K562 (cell line): Measurements from ENCODE around the gene HS3ST3A1. TPM values are rescaled to one million over a fixed set of nuclear protein-coding genes. Genes with fewer than 3 reads are reported as not detected.

Source experiments
- ATAC-seq: fragments of 200-7000 bp; cut with Tn5 transposase; 3 replicates; pipeline ENCODE4 v1.9.1; 2020; ENCODE audit warnings: moderate library complexity
- BruUV-seq: library from RNA; stranded (reverse); fragments of 400-500 nt; replicated peaks from 2 replicates; lab custom pipeline; 2021; lab: Mats Ljungman, UMichigan
- CTCF ChIA-PET: fragments of 300-600 bp; formaldehyde crosslinking; extraction: SDS; loops from one replicate; lab custom pipeline; 2021; ENCODE audit warnings: low intra/inter-chr PET ratio; lab: Yijun Ruan, JAX
- POLR2A ChIA-PET: fragments of 300-600, 350-650 bp; sonication (Branson Sonifier 250); formaldehyde crosslinking; extraction: SDS; loops from one replicate; lab custom pipeline; 2021; ENCODE audit warnings: antibody characterized with exemption, inconsistent platforms; lab: Yijun Ruan, JAX
- DNase-seq, 4 experiments: peaks; one replicate each; pipeline versions ENCODE4 v3.0.0 to v3.0.0-alpha.2; 2011 to 2018; ENCODE audit warnings: low spot score in 3 of 4, mixed read lengths in 3 of 4; ENCODE audit errors: extremely low read depth in 1 of 4
- FAIRE-seq: peaks from 2 replicates; lab custom pipeline; 2011; peaks lifted over from hg19 to GRCh38; lab: Jason Lieb, UNC
- H2AFZ ChIP-seq: 2 replicates; pipeline ENCODE4 v1.6.0; 2011; ENCODE audit warnings: low read depth, low read length, control low read depth, inconsistent platforms
- H3K27ac ChIP-seq: fragments of 200-600 bp; 3 replicates; pipeline ENCODE4 v1.8.0; 2011; ENCODE audit warnings: low read depth, mild to moderate bottlenecking, control low read depth, inconsistent platforms, low read length, moderate library complexity, mixed read lengths; ENCODE audit errors: extremely low read depth
- H3K27me3 ChIP-seq, 2 experiments: fragments of 300-600 bp in 1 of 2; 2 replicates in 1 of 2; 3 replicates in 1 of 2; pipeline versions ENCODE4 v1.6.0 to v1.8.0; 2011; ENCODE audit warnings: inconsistent platforms in 2 of 2, low read length in 2 of 2, mild to moderate bottlenecking in 1 of 2, mixed read lengths in 1 of 2, moderate library complexity in 1 of 2; ENCODE audit not compliant: control insufficient read depth in 2 of 2, insufficient read depth in 2 of 2
- H3K36me3 ChIP-seq: fragments of 300-600 bp; 3 replicates; pipeline ENCODE4 v1.8.0; 2011; ENCODE audit warnings: mild to moderate bottlenecking, low read length, inconsistent platforms; ENCODE audit not compliant: control insufficient read depth, insufficient read depth
- H3K4me1 ChIP-seq, 2 experiments: fragments of 200-600 bp in 1 of 2; replicated peaks in 1 of 2; 2 replicates in 1 of 2; 3 replicates in 1 of 2; pipeline versions ENCODE4 v1.5.1 to v1.8.0; 2011; ENCODE audit warnings: inconsistent platforms in 2 of 2, low read length in 2 of 2, mild to moderate bottlenecking in 1 of 2, mixed read lengths in 1 of 2, moderate library complexity in 1 of 2; ENCODE audit not compliant: control insufficient read depth in 2 of 2, insufficient read depth in 2 of 2
- H3K4me2 ChIP-seq: 2 replicates; pipeline ENCODE4 v1.6.1; 2011; ENCODE audit warnings: low read length, control low read depth, inconsistent platforms, mixed read lengths; ENCODE audit not compliant: insufficient read depth
- H3K4me3 ChIP-seq: fragments of 200-600 bp; sonication (generic), shearing (Covaris generic); 2 replicates; pipeline ENCODE4 v1.5.1; 2016; ENCODE audit warnings: control low read depth, inconsistent platforms
- H3K79me2 ChIP-seq: fragments of 200-600 bp; 3 replicates; pipeline ENCODE4 v1.8.0; 2011; ENCODE audit warnings: low read length, inconsistent platforms; ENCODE audit not compliant: control insufficient read depth, insufficient read depth
- H3K9ac ChIP-seq, 2 experiments: 2 replicates each; pipeline versions ENCODE4 v1.6.0 to v1.6.1; 2011; ENCODE audit warnings: low read depth in 2 of 2, low read length in 2 of 2, control low read depth in 1 of 2, inconsistent platforms in 1 of 2, mild to moderate bottlenecking in 1 of 2, mixed read lengths in 1 of 2; ENCODE audit not compliant: insufficient read depth in 1 of 2
- H3K9me1 ChIP-seq: one replicate; pipeline ENCODE4 v1.6.0; 2011; ENCODE audit warnings: inconsistent platforms, mild to moderate bottlenecking, low read length, moderate library complexity; ENCODE audit not compliant: control insufficient read depth, insufficient read depth
- H3K9me3 ChIP-seq: replicated peaks from 2 replicates; pipeline ENCODE4 v1.5.1; 2011; ENCODE audit warnings: low read depth, low read length, inconsistent platforms; ENCODE audit not compliant: control insufficient read depth, insufficient read depth
- H4K20me1 ChIP-seq: replicated peaks from 2 replicates; pipeline ENCODE4 v1.6.1; 2011; ENCODE audit warnings: low read length, inconsistent platforms, mixed read lengths; ENCODE audit not compliant: control insufficient read depth, insufficient read depth
- ATF1 ChIP-seq, 2 experiments: fragments of 450-650 bp in 1 of 2; IDR thresholded peaks; 2 replicates each; pipeline ENCODE4 v1.6.1; 2016; ENCODE audit warnings: missing compliant biosample characterization in 1 of 2, missing genetic modification characterization in 1 of 2
- EP300 ChIP-seq: IDR thresholded peaks from 2 replicates; pipeline ENCODE4 v1.6.1; 2012; ENCODE audit warnings: low read length, improper control_type of control experiment
- MEIS2 ChIP-seq: fragments of 450-650 bp; IDR thresholded peaks from 2 replicates; pipeline ENCODE4 v1.6.1; 2014; ENCODE audit warnings: mild to moderate bottlenecking; ENCODE audit not compliant: partially characterized antibody
- POLR2H ChIP-seq: IDR thresholded peaks from 2 replicates; pipeline ENCODE4 v1.6.1; 2016; ENCODE audit warnings: missing genetic modification characterization, low read depth, mild to moderate bottlenecking, control low read depth, missing compliant biosample characterization, moderate library complexity
- SOX6 ChIP-seq: fragments of 450-650 bp; IDR thresholded peaks from 2 replicates; pipeline ENCODE4 v1.6.1; 2014; ENCODE audit warnings: mild to moderate bottlenecking
- ZNF197 ChIP-seq: fragments of 200-800 bp; sonication (Bioruptor generic); IDR thresholded peaks from 2 replicates; pipeline ENCODE4 v1.6.1; 2016; ENCODE audit warnings: low read depth, missing genetic modification characterization, missing compliant biosample characterization
- WGBS: fragments of 100-300 bp; shearing (Covaris generic); methylation state at CpG from one replicate; pipeline ENCODE4 v1.1.6; 2016; ENCODE audit warnings: low coverage, mixed read lengths; ENCODE audit not compliant: insufficient coverage; ENCODE audit errors: missing lambda C conversion rate; 5-methylcytosine and 5-hydroxymethylcytosine counted together
- in situ Hi-C: fragments of 300-500 bp; cut with MboI; formaldehyde crosslinking; loops from 4 replicates; pipeline ENCODE4 v1.15.0; 2018; ENCODE audit warnings: inconsistent platforms, mixed read lengths
- intact Hi-C: fragments of 100-400 bp; cut with micrococcal nuclease; formaldehyde crosslinking; loops from 2 replicates; pipeline ENCODE4 v1.14.2; 2022
- polyA plus RNA-seq, 8 experiments: library from polyadenylated mRNA; depleted of rRNA in 4 of 8; stranded (reverse) in 5 of 8; unstranded in 3 of 8; fragments of >200 nt; fragmentation: Nextera tagmentation in 2 of 8; fragmentation: Illumina TruSeq in 1 of 8; extraction: Ambion mirVana in 2 of 8; extraction: Trizol in 1 of 8; gene quantifications; 2 replicates each; pipeline versions ENCODE4 v1.2.1 to v1.2.3, GENCODE V29; 2011 to 2014; ENCODE audit warnings: inconsistent platforms in 1 of 8, missing spikeins in 1 of 8
- total RNA-seq, 7 experiments: library from RNA; depleted of rRNA in 6 of 7; stranded (reverse); fragments of >200 nt in 6 of 7; fragmentation: Illumina TruSeq in 2 of 7; extraction: Trizol in 2 of 7; gene quantifications; 2 replicates each; pipeline versions ENCODE4 v1.2.1 to v1.2.3, GENCODE V29; 2011 to 2021; ENCODE audit warnings: low replicate concordance in 1 of 7
- TF ChIP-seq, protein P1 (sequence below): sonication (generic); formaldehyde crosslinking; IDR thresholded peaks from 2 replicates; pipeline ENCODE4 v1.8.0; 2022; ENCODE audit warnings: mild to moderate bottlenecking, missing genetic modification reagents
- TF ChIP-seq, protein P2 (sequence below), 2 experiments: fragments of 450-650 bp; conservative IDR thresholded peaks; 2 replicates each; pipeline ENCODE4 v1.6.1; 2017; ENCODE audit warnings: mild to moderate bottlenecking in 2 of 2, moderate library complexity in 2 of 2
- TF ChIP-seq, protein P3 (sequence below): fragments of 450-650 bp; IDR thresholded peaks from 2 replicates; pipeline ENCODE4 v1.6.1; 2016
- TF ChIP-seq, protein P4 (sequence below), 2 experiments: IDR thresholded peaks in 1 of 2; conservative IDR thresholded peaks in 1 of 2; 2 replicates each; pipeline ENCODE4 v1.6.1; 2016; ENCODE audit warnings: low read depth in 2 of 2, mild to moderate bottlenecking in 1 of 2, missing compliant biosample characterization in 1 of 2, missing genetic modification characterization in 1 of 2, moderate library complexity in 1 of 2

HS3ST3A1 gene
- total and polyA plus RNA-seq, 9 of the 15 experiments (the other 6 are each of a cell fraction or from before 2014, with no cell fraction given), result 0.25 to 14.8 (median 2.3) TPM

DNA sequence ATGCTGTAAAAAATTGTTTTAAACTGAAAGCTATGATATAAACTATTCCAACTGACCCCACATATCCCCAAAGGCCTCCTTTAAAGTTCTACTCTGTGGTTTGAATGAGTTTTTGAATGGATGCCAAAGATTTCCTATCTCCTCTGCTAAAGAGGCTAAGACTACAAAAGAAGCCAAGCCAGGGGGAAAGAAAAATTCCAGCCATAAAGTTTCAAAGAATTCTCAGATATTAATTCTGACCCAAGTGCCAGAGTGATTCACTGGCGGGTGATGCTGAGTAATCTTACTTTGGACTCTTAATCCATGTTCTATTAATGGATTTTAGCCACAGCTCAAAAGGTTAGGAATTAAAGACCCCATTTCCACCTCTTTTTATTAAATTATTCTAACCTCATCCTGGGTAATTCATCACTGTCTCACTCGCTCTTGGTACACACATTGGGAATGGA lies 60.7 kb downstream of the HS3ST3A1 start:
- peak; percentile 42; the same call in 2 of the 3 replicates for ATAC-seq
- 14% methylated on average over 2 of the region's 2 CpGs for WGBS
- TF ChIP-seq, protein P1, sequence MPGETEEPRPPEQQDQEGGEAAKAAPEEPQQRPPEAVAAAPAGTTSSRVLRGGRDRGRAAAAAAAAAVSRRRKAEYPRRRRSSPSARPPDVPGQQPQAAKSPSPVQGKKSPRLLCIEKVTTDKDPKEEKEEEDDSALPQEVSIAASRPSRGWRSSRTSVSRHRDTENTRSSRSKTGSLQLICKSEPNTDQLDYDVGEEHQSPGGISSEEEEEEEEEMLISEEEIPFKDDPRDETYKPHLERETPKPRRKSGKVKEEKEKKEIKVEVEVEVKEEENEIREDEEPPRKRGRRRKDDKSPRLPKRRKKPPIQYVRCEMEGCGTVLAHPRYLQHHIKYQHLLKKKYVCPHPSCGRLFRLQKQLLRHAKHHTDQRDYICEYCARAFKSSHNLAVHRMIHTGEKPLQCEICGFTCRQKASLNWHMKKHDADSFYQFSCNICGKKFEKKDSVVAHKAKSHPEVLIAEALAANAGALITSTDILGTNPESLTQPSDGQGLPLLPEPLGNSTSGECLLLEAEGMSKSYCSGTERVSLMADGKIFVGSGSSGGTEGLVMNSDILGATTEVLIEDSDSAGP (CRISPR knock-in tag), result no peak
- TF ChIP-seq ZNF197 (peak; percentile 11; the same call in 1 of the 2 replicates), ATF1 (CRISPR knock-in tag; IDR thresholded peaks at IDR 0.05) (no peak), ATF1 (tag; IDR thresholded peaks at IDR 0.05) (no peak), POLR2H (no peak), SOX6 (0 out of 2 replicates have a peak, but pooled peaks have one; percentile 15), MEIS2 (peak; percentile 63), EP300 (no peak)
- TF ChIP-seq, protein P2, sequence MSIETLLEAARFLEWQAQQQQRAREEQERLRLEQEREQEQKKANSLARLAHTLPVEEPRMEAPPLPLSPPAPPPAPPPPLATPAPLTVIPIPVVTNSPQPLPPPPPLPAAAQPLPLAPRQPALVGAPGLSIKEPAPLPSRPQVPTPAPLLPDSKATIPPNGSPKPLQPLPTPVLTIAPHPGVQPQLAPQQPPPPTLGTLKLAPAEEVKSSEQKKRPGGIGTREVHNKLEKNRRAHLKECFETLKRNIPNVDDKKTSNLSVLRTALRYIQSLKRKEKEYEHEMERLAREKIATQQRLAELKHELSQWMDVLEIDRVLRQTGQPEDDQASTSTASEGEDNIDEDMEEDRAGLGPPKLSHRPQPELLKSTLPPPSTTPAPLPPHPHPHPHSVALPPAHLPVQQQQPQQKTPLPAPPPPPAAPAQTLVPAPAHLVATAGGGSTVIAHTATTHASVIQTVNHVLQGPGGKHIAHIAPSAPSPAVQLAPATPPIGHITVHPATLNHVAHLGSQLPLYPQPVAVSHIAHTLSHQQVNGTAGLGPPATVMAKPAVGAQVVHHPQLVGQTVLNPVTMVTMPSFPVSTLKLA (conservative IDR thresholded peaks at IDR 0.05), result 0 out of 4 replicates have a peak, but pooled peaks of 1 of the 2 experiments have one; percentile 18
- TF ChIP-seq, protein P3, sequence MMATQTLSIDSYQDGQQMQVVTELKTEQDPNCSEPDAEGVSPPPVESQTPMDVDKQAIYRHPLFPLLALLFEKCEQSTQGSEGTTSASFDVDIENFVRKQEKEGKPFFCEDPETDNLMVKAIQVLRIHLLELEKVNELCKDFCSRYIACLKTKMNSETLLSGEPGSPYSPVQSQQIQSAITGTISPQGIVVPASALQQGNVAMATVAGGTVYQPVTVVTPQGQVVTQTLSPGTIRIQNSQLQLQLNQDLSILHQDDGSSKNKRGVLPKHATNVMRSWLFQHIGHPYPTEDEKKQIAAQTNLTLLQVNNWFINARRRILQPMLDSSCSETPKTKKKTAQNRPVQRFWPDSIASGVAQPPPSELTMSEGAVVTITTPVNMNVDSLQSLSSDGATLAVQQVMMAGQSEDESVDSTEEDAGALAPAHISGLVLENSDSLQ, result peak; percentile 66
- TF ChIP-seq, protein P4, sequence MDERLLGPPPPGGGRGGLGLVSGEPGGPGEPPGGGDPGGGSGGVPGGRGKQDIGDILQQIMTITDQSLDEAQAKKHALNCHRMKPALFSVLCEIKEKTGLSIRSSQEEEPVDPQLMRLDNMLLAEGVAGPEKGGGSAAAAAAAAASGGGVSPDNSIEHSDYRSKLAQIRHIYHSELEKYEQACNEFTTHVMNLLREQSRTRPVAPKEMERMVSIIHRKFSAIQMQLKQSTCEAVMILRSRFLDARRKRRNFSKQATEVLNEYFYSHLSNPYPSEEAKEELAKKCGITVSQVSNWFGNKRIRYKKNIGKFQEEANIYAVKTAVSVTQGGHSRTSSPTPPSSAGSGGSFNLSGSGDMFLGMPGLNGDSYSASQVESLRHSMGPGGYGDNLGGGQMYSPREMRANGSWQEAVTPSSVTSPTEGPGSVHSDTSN (CRISPR knock-in tag; IDR thresholded peaks at IDR 0.05; ENCODE audit: low read depth), result no peak
- TF ChIP-seq, protein P4 (tag; conservative IDR thresholded peaks at IDR 0.05; ENCODE audit: low read depth), result peak; percentile 55

More for the DNA sequence above, 60.7 kb downstream of the HS3ST3A1 start:
- BruUV-seq, result no TSS peak
- Histone ChIP-seq H3K79me2 (peaks cover 15% of the 10 kb centered on the region; the same call in 2 of the 3 replicates), H3K4me3 (no peak overlapping the region), H2AFZ (no peak overlapping the region), H3K27ac (no peak overlapping the region; the same call in 2 of the 3 replicates), H4K20me1 (no peaks in the 10 kb centered on the region), H3K9me3 (no peaks in the 10 kb centered on the region), H3K4me1 (peaks cover 6 to 43% of the 10 kb centered on the region in 2 experiments), H3K9ac (no peak overlapping the region), H3K36me3 (peaks cover 5% of the 10 kb centered on the region; the same call in 1 of the 3 replicates), H3K4me2 (no peak overlapping the region), H3K27me3 (no peaks in the 10 kb centered on the region), H3K9me1 (no peaks in the 10 kb centered on the region)
- POLR2A ChIA-PET, result no interaction called here
- in situ Hi-C loops (no loop called here), intact Hi-C loops (no loop called here)
- CTCF ChIA-PET, result no interaction called here
- DNase-seq, result peak in 2 of 4 experiments; percentile 35 to 49
- peak; percentile 11 for FAIRE-seq
